ENCODE data around the gene SLC5A8. TPM values are rescaled to one million over a fixed set of nuclear protein-coding genes. Genes with fewer than 3 reads are reported as not detected.

Gene SLC5A8
- not detected in 2 replicates for total RNA-seq

GRCh38 chr12:101209319-101210302 is at the start of gene SLC5A8:
TSS of gene SLC5A8 (minus strand) at chr12:101210238. CDS start at chr12:101209848, 390 bp downstream.

Small RNA genes within 50 kb of the gene (small RNA-seq; reads per million reads assigned to genes)
- not detected for gene RNU6-768P

Other genes with a start within 250 kb of the SLC5A8 start
- gene UTP20, start 69.9 kb upstream of the SLC5A8 start, total RNA-seq = 49.3 and 50.9 TPM in 2 replicates
- 74.5 and 83.9 TPM in 2 replicates for gene ARL1, start 197.5 kb upstream of the SLC5A8 start, total RNA-seq